Neuron (in vitro differentiated cells): ENCODE results near the gene DNAI1.
"Not testable (repeated sequence)": the region's sequence is repeated elsewhere in the genome, so short reads cannot be mapped to it uniquely, and the experiment has no call there.

Experiments
- H2AFZ ChIP-seq: one replicate; pipeline ENCODE4 v1.6.1; 2013; ENCODE audit warnings: low read depth, mild to moderate bottlenecking, inconsistent platforms, low read length, moderate library complexity
- H3K27me3 ChIP-seq: one replicate; pipeline ENCODE4 v1.6.1; 2013; ENCODE audit warnings: low read length; ENCODE audit not compliant: insufficient read depth
- H3K36me3 ChIP-seq: one replicate; pipeline ENCODE4 v1.6.1; 2013; ENCODE audit warnings: low read length; ENCODE audit not compliant: insufficient read depth
- H3K4me1 ChIP-seq: one replicate; pipeline ENCODE4 v1.6.1; 2013; ENCODE audit warnings: low read length; ENCODE audit not compliant: insufficient read depth
- H3K4me3 ChIP-seq: 2 replicates; pipeline ENCODE4 v1.5.1; 2013; ENCODE audit warnings: mild to moderate bottlenecking, low read length, moderate library complexity
- H3K9me3 ChIP-seq: one replicate; pipeline ENCODE4 v1.6.1; 2013; ENCODE audit warnings: low read length

Gene DNAI1

GRCh38 chr9:34456746-34457145 is 1.9 kb upstream of the DNAI1 start:
- no peaks in the 10 kb centered on the region for H3K9me3 ChIP-seq
- H3K36me3 ChIP-seq, result peaks cover 3% of the 10 kb centered on the region
- peaks cover 41% of the 10 kb centered on the region for H3K4me1 ChIP-seq
- H3K27me3 ChIP-seq, result no peaks in the 10 kb centered on the region
- no peak overlapping the region for H2AFZ ChIP-seq
- peak overlapping the region; percentile 63 for H3K4me3 ChIP-seq

GRCh38 chr9:34457266-34458012 is 1.2 kb upstream of the DNAI1 start:
- H3K36me3 ChIP-seq, result no peaks in the 10 kb centered on the region
- no peak overlapping the region for H2AFZ ChIP-seq
- H3K9me3 ChIP-seq, result no peaks in the 10 kb centered on the region
- H3K4me3 ChIP-seq, result peak overlapping the region; percentile 63
- no peaks in the 10 kb centered on the region for H3K27me3 ChIP-seq
- peaks cover 42% of the 10 kb centered on the region for H3K4me1 ChIP-seq

DNA sequence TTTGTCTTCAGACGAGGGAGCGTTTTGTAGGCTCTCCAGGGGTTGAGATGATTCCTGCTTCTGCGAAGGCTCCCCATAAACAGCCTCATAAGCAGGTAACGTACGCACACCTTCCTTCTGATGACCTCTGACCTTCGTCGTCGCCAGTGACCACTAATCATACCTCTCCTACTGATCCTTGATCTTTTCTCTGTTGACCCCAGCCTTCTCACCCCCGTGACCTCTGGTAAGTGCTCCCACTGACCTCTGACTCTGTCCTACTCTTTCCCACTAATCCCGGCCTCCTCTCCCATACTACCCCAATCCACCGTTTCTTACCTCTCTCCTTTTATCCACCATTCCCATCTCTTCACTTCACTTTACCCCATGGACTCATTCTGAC is 345 bp downstream of the DNAI1 start:
- Histone ChIP-seq H3K4me1 (peaks cover 47% of the 10 kb centered on the region), H3K9me3 (no peaks in the 10 kb centered on the region), H3K36me3 (no peaks in the 10 kb centered on the region), H3K27me3 (no peaks in the 10 kb centered on the region), H3K4me3 (peak overlapping the region; percentile 41), H2AFZ (no peak overlapping the region)

DNA sequence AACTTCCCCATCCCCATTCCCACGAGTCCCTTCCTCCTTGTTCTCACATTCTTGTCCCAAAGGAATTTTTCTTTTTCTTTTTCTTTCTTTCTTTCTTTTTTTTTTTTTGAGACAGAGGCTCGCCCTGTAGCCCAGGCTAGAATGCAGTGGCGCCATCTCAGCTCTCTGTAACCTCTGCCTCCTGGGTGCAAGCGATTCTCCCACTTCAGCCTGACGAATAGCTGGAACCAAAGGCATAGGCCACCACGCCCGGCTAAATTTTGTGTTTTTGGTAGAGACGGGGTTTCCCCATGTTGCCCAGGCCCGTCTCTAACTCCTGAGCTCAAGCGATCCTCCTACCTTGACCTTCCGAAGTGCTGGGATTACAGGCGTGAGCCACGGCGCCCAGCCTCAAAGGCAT is 751 bp downstream of the DNAI1 start:
- no peak overlapping the region for H2AFZ ChIP-seq
- H3K27me3 ChIP-seq, result no peaks in the 10 kb centered on the region
- no peaks in the 10 kb centered on the region for H3K9me3 ChIP-seq
- H3K4me3 ChIP-seq, result peak overlapping the region; percentile 41
- H3K4me1 ChIP-seq, result peaks cover 51% of the 10 kb centered on the region
- H3K36me3 ChIP-seq, result no peaks in the 10 kb centered on the region

DNA sequence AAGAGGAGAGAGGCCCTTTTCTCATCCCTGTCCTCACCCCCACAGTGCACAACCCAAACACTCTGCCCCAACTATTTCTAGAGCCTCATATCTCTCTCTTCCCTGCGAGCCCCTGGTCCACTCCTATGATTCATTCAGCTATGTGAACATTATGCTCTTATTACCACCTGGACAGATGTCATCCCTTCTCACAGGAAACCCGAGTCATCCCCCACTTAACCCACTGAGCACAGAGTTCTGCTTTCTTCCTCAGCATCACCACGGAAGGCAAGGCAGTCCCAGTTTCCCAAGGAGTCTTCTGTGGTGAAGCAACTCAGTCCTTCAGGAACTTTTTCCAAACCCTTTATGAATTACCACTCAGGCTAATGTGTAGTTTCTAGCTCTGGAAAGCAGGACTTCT is 1.3 kb downstream of the DNAI1 start:
- peaks cover 55% of the 10 kb centered on the region for H3K4me1 ChIP-seq
- H3K4me3 ChIP-seq, result no peak overlapping the region
- H2AFZ ChIP-seq, result no peak overlapping the region

DNA sequence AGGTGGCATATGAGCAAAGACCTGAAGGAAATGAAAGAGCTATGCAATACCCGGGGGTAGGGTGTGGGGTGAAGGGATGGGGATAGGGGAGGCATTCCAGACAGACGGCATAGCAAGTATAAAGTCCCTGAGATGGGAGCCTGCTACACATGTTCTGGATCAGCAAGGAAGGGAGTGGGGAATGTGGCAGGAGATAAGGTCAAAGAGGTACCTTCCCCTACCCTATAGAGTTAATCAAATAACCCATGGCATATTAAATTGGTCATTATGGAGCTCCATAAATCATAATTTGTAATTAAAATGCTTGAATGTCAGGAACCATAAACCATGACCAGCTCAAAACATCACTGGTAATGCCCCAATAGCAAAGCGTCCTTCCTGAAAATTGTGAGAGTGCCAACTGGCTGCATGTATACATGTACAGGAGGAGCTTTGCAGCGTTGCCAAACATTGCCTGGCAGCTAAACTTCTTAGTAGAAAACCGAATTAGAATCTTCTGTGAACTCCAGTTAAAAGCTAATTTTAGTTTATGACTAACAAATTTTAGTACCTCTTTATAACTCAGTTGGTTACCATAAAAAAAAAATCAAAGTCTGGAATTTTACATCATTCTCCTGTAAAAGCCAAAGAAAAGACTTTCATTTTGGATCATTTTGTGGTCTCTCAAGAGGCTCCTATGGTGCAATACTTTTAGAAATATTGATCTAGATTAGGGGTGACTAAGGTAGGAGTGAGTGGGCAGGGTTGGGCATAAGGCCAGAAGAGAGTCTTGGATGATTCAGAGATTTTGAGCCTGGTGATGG is 4.7 kb downstream of the DNAI1 start:
- Histone ChIP-seq H3K27me3 (no peaks in the 10 kb centered on the region), H3K9me3 (no peaks in the 10 kb centered on the region), H3K36me3 (no peaks in the 10 kb centered on the region), H3K4me3 (no peak overlapping the region), H3K4me1 (peaks cover 68% of the 10 kb centered on the region), H2AFZ (no peak overlapping the region)

More for the DNA sequence above, 1.3 kb downstream of the DNAI1 start:
- Histone ChIP-seq H3K36me3 (no peaks in the 10 kb centered on the region), H3K9me3 (no peaks in the 10 kb centered on the region), H3K27me3 (no peaks in the 10 kb centered on the region)

GRCh38 chr9:34463901-34464232 is 5.3 kb downstream of the DNAI1 start:
- peaks cover 66% of the 10 kb centered on the region for H3K4me1 ChIP-seq
- H3K9me3 ChIP-seq, result no peaks in the 10 kb centered on the region
- H3K4me3 ChIP-seq, result no peak overlapping the region
- H2AFZ ChIP-seq, result no peak overlapping the region
- no peaks in the 10 kb centered on the region for H3K36me3 ChIP-seq
- no peaks in the 10 kb centered on the region for H3K27me3 ChIP-seq

DNA sequence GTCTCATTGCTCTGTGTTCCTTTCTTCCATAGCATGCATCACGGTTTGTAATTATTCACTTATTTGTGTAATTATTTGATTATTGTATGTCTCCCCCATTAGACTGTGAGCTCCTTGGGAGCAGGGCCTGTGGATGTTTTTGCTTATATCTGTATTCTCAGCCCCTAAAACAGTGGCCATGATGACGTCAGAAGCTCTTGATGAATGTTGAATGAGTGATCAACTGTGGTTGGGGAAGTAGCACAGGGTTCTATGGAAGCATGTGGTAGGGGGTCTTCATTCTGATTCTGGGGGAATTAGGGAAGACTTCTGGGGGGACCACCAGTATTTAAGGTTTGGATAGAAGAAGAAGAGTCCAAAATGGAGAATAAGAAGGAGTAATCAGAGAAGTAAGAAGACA is 6.0 kb downstream of the DNAI1 start:
- peaks cover 59% of the 10 kb centered on the region for H3K4me1 ChIP-seq
- no peaks in the 10 kb centered on the region for H3K27me3 ChIP-seq
- no peak overlapping the region for H2AFZ ChIP-seq
- H3K9me3 ChIP-seq, result no peaks in the 10 kb centered on the region
- no peak overlapping the region for H3K4me3 ChIP-seq
- no peaks in the 10 kb centered on the region for H3K36me3 ChIP-seq

- Histone ChIP-seq H3K36me3 (no peaks in the 10 kb centered on the region), H2AFZ (no peak overlapping the region), H3K27me3 (no peaks in the 10 kb centered on the region), H3K4me3 (no peak overlapping the region), H3K9me3 (no peaks in the 10 kb centered on the region), H3K4me1 (peaks cover 54% of the 10 kb centered on the region)
These were observed 6.9 kb downstream of the DNAI1 start for GRCh38 chr9:34465468-34465867.

DNA sequence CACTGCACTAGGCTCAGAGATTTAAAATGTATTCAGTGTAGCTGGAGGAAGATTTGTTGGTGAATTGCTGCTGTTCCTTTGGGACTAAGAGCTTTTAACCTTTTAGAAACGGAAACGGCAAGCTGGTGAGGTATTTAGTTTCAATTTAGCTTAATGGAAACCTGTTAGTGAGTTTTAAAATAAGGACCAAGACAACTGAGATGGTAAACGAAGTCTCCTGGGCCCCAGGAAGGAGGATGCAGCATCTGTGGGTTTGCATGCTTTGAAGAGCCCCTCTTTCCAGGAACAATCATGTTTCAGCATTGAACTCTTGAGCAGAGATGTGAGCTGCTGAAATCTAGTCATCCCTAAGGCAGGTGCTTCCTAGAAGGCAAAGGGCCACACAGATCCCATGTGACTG is 16.5 kb downstream of the DNAI1 start:
- peaks cover 27% of the 10 kb centered on the region for H3K4me1 ChIP-seq
- H2AFZ ChIP-seq, result no peak overlapping the region
- no peak overlapping the region for H3K4me3 ChIP-seq
- no peaks in the 10 kb centered on the region for H3K9me3 ChIP-seq
- no peaks in the 10 kb centered on the region for H3K27me3 ChIP-seq
- H3K36me3 ChIP-seq, result no peaks in the 10 kb centered on the region

DNA sequence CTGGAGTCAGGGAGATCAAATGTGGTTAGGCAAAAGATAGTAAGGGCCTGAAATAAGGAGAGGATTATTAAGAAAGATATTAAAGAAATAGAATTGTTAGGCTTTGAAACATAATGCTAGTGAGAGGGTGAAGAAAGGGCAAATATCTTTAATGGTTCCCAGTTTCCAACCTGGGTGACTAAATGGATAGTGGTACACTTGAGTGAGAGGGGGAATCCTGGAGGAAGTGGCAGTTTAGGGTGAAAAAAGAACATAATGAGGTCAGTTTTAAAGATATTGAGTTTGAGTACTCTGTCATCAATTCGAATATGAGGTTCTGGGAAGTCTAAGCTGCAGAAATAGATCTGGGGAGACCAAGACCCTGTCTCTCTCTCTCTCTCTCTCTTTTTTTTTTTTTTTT is 18.9 kb downstream of the DNAI1 start:
- Histone ChIP-seq H3K36me3 (no peaks in the 10 kb centered on the region), H3K9me3 (no peaks in the 10 kb centered on the region), H3K4me1 (peaks cover 20% of the 10 kb centered on the region), H3K27me3 (no peaks in the 10 kb centered on the region), H2AFZ (no peak overlapping the region), H3K4me3 (no peak overlapping the region)

GRCh38 chr9:34479431-34479866 is 20.8 kb downstream of the DNAI1 start:
- H3K4me1 ChIP-seq, result peaks cover 21% of the 10 kb centered on the region
- no peaks in the 10 kb centered on the region for H3K27me3 ChIP-seq
- no peaks in the 10 kb centered on the region for H3K9me3 ChIP-seq
- H3K4me3 ChIP-seq, result no peak overlapping the region
- H2AFZ ChIP-seq, result no peak overlapping the region
- H3K36me3 ChIP-seq, result no peaks in the 10 kb centered on the region

DNA sequence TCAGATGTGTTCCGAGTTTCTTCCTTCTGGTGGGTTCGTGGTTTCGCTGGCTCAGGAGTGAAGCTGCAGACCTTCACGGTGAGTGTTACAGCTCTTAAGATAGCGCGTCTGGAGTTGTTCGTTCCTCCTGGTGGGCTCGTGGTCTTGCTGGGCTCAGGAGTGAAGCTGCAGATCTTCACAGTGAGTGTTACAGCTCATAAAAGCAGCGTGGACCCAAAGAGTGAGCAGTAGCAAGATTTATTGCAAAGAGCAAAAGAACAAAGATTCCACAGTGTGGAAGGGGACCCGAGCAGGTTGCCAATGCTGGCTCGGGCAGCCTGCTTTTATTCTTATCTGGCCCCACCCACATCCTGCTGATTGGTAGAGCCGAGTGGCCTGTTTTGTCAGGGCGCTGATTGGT is 23.0 kb downstream of the DNAI1 start:
- H3K27me3 ChIP-seq, H3K9me3 ChIP-seq, H3K4me3 ChIP-seq, H2AFZ ChIP-seq, H3K36me3 ChIP-seq: not testable (repeated sequence)
- peaks cover 38% of the 10 kb centered on the region for H3K4me1 ChIP-seq
